CD14-positive monocyte (primary cell): ENCODE measurements around the gene SPCS2. TPM values are rescaled to one million over a fixed set of nuclear protein-coding genes. Genes with fewer than 3 reads are reported as not detected.
A peak's percentile ranks its signal among the peaks of the same experiment; 100 is the strongest.

Experiments
- DNase-seq, 3 donors: peaks; one replicate each; pipeline ENCODE4 v3.0.0-alpha.2; 2011 to 2022
- H2AFZ ChIP-seq: 2 replicates; pipeline ENCODE4 v1.6.0; 2012; ENCODE audit warnings: mild to moderate bottlenecking, low read depth, low read length, inconsistent platforms; ENCODE audit not compliant: insufficient read depth, poor library complexity, severe bottlenecking
- H3K27ac ChIP-seq, 2 donors: 1 replicate in 1 of 2; 2 replicates in 1 of 2; pipeline ENCODE4 v1.5.1; 2012 to 2013; ENCODE audit warnings: low read length in 2 of 2, control low read depth in 1 of 2, inconsistent platforms in 1 of 2, low read depth in 1 of 2, mild to moderate bottlenecking in 1 of 2
- H3K27me3 ChIP-seq, 2 donors: one replicate each; pipeline versions ENCODE4 v1.6.0 to v1.6.1; 2011 to 2013; ENCODE audit warnings: low read length in 2 of 2; ENCODE audit not compliant: control insufficient read depth in 2 of 2, insufficient read depth in 2 of 2
- H3K36me3 ChIP-seq, 2 donors: replicated peaks in 1 of 2; 1 replicate in 1 of 2; 2 replicates in 1 of 2; pipeline versions ENCODE4 v1.5.1 to v1.6.1; 2012 to 2013; ENCODE audit warnings: low read length in 2 of 2, control low read depth in 1 of 2, inconsistent platforms in 1 of 2, mild to moderate bottlenecking in 1 of 2; ENCODE audit not compliant: insufficient read depth in 2 of 2, control insufficient read depth in 1 of 2
- H3K4me1 ChIP-seq, 2 donors: 1 replicate in 1 of 2; 2 replicates in 1 of 2; pipeline versions ENCODE4 v1.5.1 to v1.6.1; 2012 to 2013; ENCODE audit warnings: low read length in 2 of 2, control low read depth in 1 of 2, inconsistent platforms in 1 of 2, mild to moderate bottlenecking in 1 of 2, moderate library complexity in 1 of 2; ENCODE audit not compliant: insufficient read depth in 2 of 2, control insufficient read depth in 1 of 2
- H3K4me2 ChIP-seq: replicated peaks from 2 replicates; pipeline ENCODE3; 2012; ENCODE audit warnings: low read length, moderate library complexity, mild to moderate bottlenecking; ENCODE audit not compliant: poor library complexity, severe bottlenecking; ENCODE audit errors: extremely low read depth
- H3K4me3 ChIP-seq, 3 experiments: fragments of 200-600 bp in 1 of 3; sonication (generic) in 1 of 3; replicated peaks in 1 of 3; 1 replicate in 2 of 3; 2 replicates in 1 of 3; pipeline ENCODE4 v1.5.1; 2011 to 2013; ENCODE audit warnings: low read length in 3 of 3, mild to moderate bottlenecking in 3 of 3, control low read depth in 2 of 3, low read depth in 2 of 3, inconsistent platforms in 1 of 3, moderate library complexity in 1 of 3
- H3K79me2 ChIP-seq: 2 replicates; pipeline ENCODE4 v1.6.0; 2012; ENCODE audit warnings: mild to moderate bottlenecking, control low read depth, inconsistent platforms, low read length, moderate library complexity; ENCODE audit not compliant: insufficient read depth
- H3K9ac ChIP-seq: 2 replicates; pipeline ENCODE4 v1.6.0; 2017; ENCODE audit warnings: low read length, mild to moderate bottlenecking; ENCODE audit not compliant: insufficient read depth, poor library complexity, severe bottlenecking
- H3K9me3 ChIP-seq, 2 donors: replicated peaks in 1 of 2; 1 replicate in 1 of 2; 2 replicates in 1 of 2; pipeline versions ENCODE4 v1.5.1 to v1.6.1; 2012 to 2013; ENCODE audit warnings: low read length in 2 of 2, control low read depth in 1 of 2; ENCODE audit not compliant: control insufficient read depth in 1 of 2, insufficient read depth in 1 of 2
- H4K20me1 ChIP-seq: 2 replicates; pipeline ENCODE4 v1.6.0; 2012; ENCODE audit warnings: mild to moderate bottlenecking, low read length, control low read depth, moderate library complexity; ENCODE audit not compliant: insufficient read depth
- H3K27ac Mint-ChIP-seq, 7 donors: one replicate each; pipeline ENCODE4 v1.8.0; 2020; ENCODE audit warnings: mild to moderate bottlenecking in 7 of 7, mixed read lengths in 7 of 7, moderate library complexity in 6 of 7, inconsistent platforms in 2 of 7
- H3K27me3 Mint-ChIP-seq, 3 donors: one replicate each; pipeline ENCODE4 v1.8.0; 2021 to 2022; ENCODE audit warnings: low read depth in 3 of 3, mild to moderate bottlenecking in 3 of 3, mixed read lengths in 3 of 3, moderate library complexity in 3 of 3, inconsistent platforms in 1 of 3
- H3K36me3 Mint-ChIP-seq, 2 donors: one replicate each; pipeline ENCODE4 v1.8.0; 2020; ENCODE audit warnings: mixed read lengths in 2 of 2, inconsistent platforms in 1 of 2, mild to moderate bottlenecking in 1 of 2
- H3K4me1 Mint-ChIP-seq: one replicate; pipeline ENCODE4 v1.8.0; 2020; ENCODE audit warnings: mild to moderate bottlenecking, mixed read lengths
- H3K4me3 Mint-ChIP-seq, 2 donors: one replicate each; pipeline ENCODE4 v1.8.0; 2020; ENCODE audit warnings: mild to moderate bottlenecking in 2 of 2, mixed read lengths in 2 of 2, moderate library complexity in 1 of 2
- H3K9me3 Mint-ChIP-seq, 7 donors: one replicate each; pipeline ENCODE4 v1.8.0; 2020 to 2022; ENCODE audit warnings: mixed read lengths in 7 of 7, mild to moderate bottlenecking in 6 of 7, moderate library complexity in 6 of 7, inconsistent platforms in 2 of 7
- CTCF ChIP-seq: fragments of 200-600 bp; IDR thresholded peaks from one replicate; pipeline ENCODE4 v1.8.0; 2022; ENCODE audit warnings: antibody characterized with exemption, mild to moderate bottlenecking
- WGBS: methylation state at CpG from one replicate; pipeline ENCODE4 v1.1.5; 2013; ENCODE audit warnings: missing lambda C conversion rate; ENCODE audit not compliant: insufficient coverage; 5-methylcytosine and 5-hydroxymethylcytosine counted together
- intact Hi-C, 2 donors: fragments of 100-400 bp; cut with micrococcal nuclease; formaldehyde crosslinking; loops; one replicate each; pipeline versions ENCODE4 v1.15.0 to v1.15.1; 2023
- polyA plus RNA-seq, 3 donors: library from polyadenylated mRNA; depleted of rRNA in 1 of 3; unstranded in 2 of 3; stranded (reverse) in 1 of 3; fragments of 300-500 nt in 2 of 3; fragments of >200 nt in 1 of 3; fragmentation: Illumina TruSeq in 2 of 3; gene quantifications; 1 replicate in 2 of 3; 2 replicates in 1 of 3; pipeline ENCODE4 v1.2.3, GENCODE V29; 2012 to 2021

Gene SPCS2
- polyA plus RNA-seq, 3 donors, result 12.4 to 185 (median 150) TPM

DNA sequence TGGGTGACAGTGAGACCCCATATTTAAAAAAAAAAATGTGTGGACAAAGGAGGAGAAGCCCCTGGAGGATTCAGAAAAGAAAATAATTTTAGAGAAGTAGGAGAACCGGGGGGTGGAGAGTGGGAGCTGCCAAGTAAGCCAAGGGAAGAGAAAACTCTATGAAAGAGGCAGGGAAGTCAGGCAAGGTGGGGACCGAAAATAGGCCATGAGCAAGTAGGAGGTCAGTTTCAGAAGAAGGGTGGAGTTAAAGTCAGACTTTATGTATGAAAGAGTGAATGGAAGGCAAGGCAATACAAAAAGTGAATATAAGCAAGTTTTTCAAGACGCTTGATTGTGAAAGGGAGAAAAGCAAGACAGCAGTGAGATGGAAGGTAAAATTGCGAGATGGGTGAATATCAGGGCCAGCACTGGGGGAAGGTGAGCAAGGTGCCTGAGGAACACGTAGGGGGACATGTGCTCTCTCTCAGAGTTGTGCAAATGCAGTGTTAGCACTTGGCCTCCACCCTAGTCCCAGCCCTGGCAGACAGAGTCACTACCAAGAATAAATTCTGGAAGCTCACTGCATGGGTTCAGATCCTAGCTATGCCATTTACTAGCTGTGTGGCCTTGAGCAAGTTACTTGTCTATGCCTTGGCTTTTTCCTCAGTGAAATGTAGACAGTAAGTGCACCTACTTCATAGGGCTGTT, 6.8 kb upstream of the SPCS2 start:
- no peak overlapping the region for H3K4me3 ChIP-seq
- Mint-ChIP-seq H3K27ac (no peak overlapping the region), H3K36me3 (peaks cover 46 to 54% of the 10 kb centered on the region in 2 donors), H3K4me3 (no peak overlapping the region), H3K9me3 (no peaks in the 10 kb centered on the region), H3K27me3 (peaks cover 0 to 2% (median 0%) of the 10 kb centered on the region in 3 donors), H3K4me1 (peaks cover 2% of the 10 kb centered on the region)
- H3K36me3 ChIP-seq, result no peaks in the 10 kb centered on the region
- H3K9me3 ChIP-seq, result no peaks in the 10 kb centered on the region
- H3K9ac ChIP-seq, result no peak overlapping the region
- 97% methylated on average over 4 of the region's 5 CpGs for WGBS
- H3K27ac ChIP-seq, result no peak overlapping the region
- H2AFZ ChIP-seq, result no peak overlapping the region
- no peaks in the 10 kb centered on the region for H3K4me1 ChIP-seq
- H3K79me2 ChIP-seq, result no peaks in the 10 kb centered on the region
- DNase-seq, result no peak
- H3K27me3 ChIP-seq, result no peaks in the 10 kb centered on the region
- H3K4me2 ChIP-seq, result no peak overlapping the region
- intact Hi-C loops, result no loop called here
- no peaks in the 10 kb centered on the region for H4K20me1 ChIP-seq
- TF ChIP-seq CTCF, result no peak

- Histone ChIP-seq H3K36me3 (peaks cover 4 to 11% of the 10 kb centered on the region in 2 donors), H3K4me2 (peak overlapping the region; percentile 84), H2AFZ (peak overlapping the region; percentile 95), H3K27ac (peak overlapping the region; percentile 46 to 92), H3K9ac (peak overlapping the region; percentile 86), H3K79me2 (peaks cover 48% of the 10 kb centered on the region), H3K27me3 (no peaks in the 10 kb centered on the region), H3K4me3 (peak overlapping the region; percentile 69 to 88 (median 80)), H4K20me1 (peaks cover 14% of the 10 kb centered on the region), H3K4me1 (peaks cover 19 to 25% of the 10 kb centered on the region in 2 donors), H3K9me3 (no peaks in the 10 kb centered on the region)
- peak in 1 of 3 donors; percentile 12 for DNase-seq
- peaks cover 16 to 37% of the 10 kb centered on the region in 2 donors for H3K36me3 Mint-ChIP-seq
- peak overlapping the region; percentile 95 to 98 (median 97) for H3K27ac Mint-ChIP-seq
- H3K4me3 Mint-ChIP-seq, result peak overlapping the region; percentile 96 to 98
- H3K4me1 Mint-ChIP-seq, result peaks cover 31% of the 10 kb centered on the region
- H3K9me3 Mint-ChIP-seq, result no peaks in the 10 kb centered on the region
- WGBS, result 0% methylated on average over 5 of the region's 9 CpGs
- intact Hi-C loops, result loop anchor here in 1 of 2 donors (2.0 to 5.0 kb wide), 2 partner anchors 34 to 42 kb away; no protein-coding TSS in a partner anchor
- no peak for TF ChIP-seq CTCF
- peaks cover 0 to 3% (median 0%) of the 10 kb centered on the region in 3 donors for H3K27me3 Mint-ChIP-seq
Measured at GRCh38 chr11:74948546-74948897, 544 bp upstream of the SPCS2 start.
